RWPE1 (cell line): ENCODE measurements around the gene RNF141.
A peak's percentile ranks its signal among the peaks of the same experiment; 100 is the strongest.

Source experiments
- CTCF ChIA-PET: fragments of 350-600 bp; sonication (Branson Sonifier 250); formaldehyde crosslinking; extraction: SDS; loops from one replicate; lab custom pipeline; 2021; lab: Yijun Ruan, JAX
- POLR2A ChIA-PET: fragments of 400-600 bp; formaldehyde crosslinking; extraction: SDS; loops from one replicate; lab custom pipeline; 2020; ENCODE audit warnings: antibody characterized with exemption; ENCODE audit not compliant: low non-redundant PET; lab: Yijun Ruan, JAX
- DNase-seq: peaks from one replicate; pipeline ENCODE4 v3.0.0; 2012; ENCODE audit warnings: low spot score
- H3K27ac ChIP-seq: fragments of 450-650 bp; 2 replicates; pipeline ENCODE4 v1.5.1; 2017
- TF ChIP-seq, protein P1 (sequence below): fragments of 450-650 bp; conservative IDR thresholded peaks from 2 replicates; pipeline ENCODE4 v1.5.1; 2017; ENCODE audit warnings: low read depth, mild to moderate bottlenecking

RNF141 gene

GRCh38 chr11:10533323-10533722, 7.7 kb downstream of the RNF141 start:
- TF ChIP-seq, protein P1, sequence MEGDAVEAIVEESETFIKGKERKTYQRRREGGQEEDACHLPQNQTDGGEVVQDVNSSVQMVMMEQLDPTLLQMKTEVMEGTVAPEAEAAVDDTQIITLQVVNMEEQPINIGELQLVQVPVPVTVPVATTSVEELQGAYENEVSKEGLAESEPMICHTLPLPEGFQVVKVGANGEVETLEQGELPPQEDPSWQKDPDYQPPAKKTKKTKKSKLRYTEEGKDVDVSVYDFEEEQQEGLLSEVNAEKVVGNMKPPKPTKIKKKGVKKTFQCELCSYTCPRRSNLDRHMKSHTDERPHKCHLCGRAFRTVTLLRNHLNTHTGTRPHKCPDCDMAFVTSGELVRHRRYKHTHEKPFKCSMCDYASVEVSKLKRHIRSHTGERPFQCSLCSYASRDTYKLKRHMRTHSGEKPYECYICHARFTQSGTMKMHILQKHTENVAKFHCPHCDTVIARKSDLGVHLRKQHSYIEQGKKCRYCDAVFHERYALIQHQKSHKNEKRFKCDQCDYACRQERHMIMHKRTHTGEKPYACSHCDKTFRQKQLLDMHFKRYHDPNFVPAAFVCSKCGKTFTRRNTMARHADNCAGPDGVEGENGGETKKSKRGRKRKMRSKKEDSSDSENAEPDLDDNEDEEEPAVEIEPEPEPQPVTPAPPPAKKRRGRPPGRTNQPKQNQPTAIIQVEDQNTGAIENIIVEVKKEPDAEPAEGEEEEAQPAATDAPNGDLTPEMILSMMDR = no peak

GRCh38 chr11:10532526-10532925, 8.5 kb downstream of the RNF141 start:
- no peak overlapping the region for H3K27ac ChIP-seq
- TF ChIP-seq, protein P1 = no peak
- DNase-seq = no peak
- ChIA-PET CTCF (no interaction called here), POLR2A (no interaction called here)

More at GRCh38 chr11:10533323-10533722, 7.7 kb downstream of the RNF141 start:
- no peak overlapping the region for H3K27ac ChIP-seq
- DNase-seq = no peak
- ChIA-PET POLR2A (no interaction called here), CTCF (interaction anchor here (1.5 kb wide), 1 partner anchor 21 kb away, joined by 3 read pairs; no protein-coding TSS in a partner anchor)

DNA sequence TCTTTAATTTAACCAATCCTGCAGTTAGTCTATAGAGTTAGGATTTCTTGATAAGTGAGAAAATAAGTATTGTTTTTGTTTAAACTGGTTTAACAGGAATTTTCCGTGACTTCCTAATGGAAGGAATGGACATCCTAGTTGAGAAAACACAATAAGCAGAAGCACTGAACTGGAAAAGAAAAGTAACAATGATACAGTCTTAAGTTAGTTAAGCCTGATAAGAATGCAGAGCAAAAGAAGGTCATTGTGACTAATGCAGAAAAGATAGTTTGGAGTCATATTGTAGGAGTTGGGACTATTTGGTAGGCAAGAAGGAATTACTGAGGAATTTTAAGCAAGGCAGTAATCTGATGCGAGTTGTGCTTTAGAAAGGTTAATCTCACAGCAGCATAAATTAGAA, 11.7 kb downstream of the RNF141 start:
- no peak for DNase-seq
- no peak overlapping the region for H3K27ac ChIP-seq
- TF ChIP-seq, protein P1 = no peak
- POLR2A ChIA-PET = no interaction called here
- CTCF ChIA-PET = no interaction called here

- H3K27ac ChIP-seq = no peak overlapping the region
- POLR2A ChIA-PET = no interaction called here
- DNase-seq = no peak
- CTCF ChIA-PET = interaction anchor here (0.6 kb wide), 1 partner anchor 13 kb away, joined by 3 read pairs; the partner anchor contains the start of gene RNF141
- TF ChIP-seq, protein P1 = no peak
Measured at GRCh38 chr11:10528121-10528520, 12.9 kb downstream of the RNF141 start.

DNA sequence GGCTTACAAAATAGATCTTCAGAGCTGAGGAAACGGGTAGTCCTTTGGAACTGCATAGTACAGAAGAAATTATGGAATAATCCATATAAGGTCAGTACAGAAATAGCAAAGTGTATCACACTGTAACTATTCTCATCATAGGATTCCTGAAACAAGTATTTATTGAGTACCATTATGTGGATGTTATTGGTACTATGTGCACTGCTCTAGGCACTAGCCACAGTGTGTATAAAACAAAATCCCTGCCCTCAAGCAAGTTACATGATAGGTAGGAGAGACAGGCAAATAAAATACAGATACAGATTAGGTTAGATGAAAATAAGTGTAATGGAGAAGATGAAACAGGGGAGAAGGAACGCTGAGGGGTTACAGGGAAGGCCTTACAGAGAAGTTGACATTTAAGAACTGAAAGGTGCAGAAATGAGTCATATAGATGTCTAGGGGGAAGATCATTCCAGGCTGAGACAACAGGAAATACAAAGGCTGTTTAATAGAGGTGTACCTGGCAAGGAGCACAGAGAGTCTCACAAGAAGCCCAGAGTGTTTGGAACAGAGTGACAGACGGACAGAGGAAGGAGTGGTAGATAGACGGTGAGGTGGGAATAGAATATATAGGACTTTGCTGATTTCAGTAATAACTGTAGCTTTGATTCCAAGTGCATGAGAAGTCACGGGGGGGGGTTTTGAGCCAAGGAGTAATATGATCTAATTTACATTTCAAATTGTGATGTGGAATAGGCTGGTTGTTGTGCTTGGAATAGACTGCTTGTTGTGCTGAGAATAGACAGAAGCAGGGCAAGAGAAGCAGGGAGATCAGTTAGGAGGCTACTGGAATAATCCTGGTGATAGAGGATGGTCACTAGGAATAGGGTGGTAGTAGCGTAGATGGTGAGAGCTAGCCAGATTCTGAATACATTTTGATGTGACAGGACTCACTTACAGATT, 13.7 kb downstream of the RNF141 start:
- peak; percentile 59 for DNase-seq
- H3K27ac ChIP-seq = no peak overlapping the region
- CTCF ChIA-PET = no interaction called here
- TF ChIP-seq, protein P1 = no peak
- POLR2A ChIA-PET = interaction anchor here (0.7 kb wide), 1 partner anchor 1142 kb away, joined by 4 read pairs; no protein-coding TSS in a partner anchor

DNA sequence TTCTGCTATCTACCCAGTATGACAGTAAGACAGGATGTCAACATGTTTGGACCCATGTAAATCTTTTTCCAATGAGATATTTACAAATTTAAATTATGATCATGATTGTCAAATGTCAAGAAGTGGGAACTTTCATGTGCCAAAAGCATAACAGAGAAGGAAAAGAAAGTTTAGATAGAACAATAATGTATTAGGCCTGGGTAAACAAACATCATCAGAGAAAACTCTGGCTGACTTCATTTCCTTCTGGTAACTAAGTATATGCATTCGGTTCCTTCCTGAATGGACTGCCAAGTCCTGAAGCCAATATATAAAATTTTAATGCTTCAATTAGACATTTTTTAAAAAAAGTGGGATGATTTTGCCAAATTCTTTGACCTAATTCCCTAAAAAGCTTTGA, 16.5 kb downstream of the RNF141 start:
- TF ChIP-seq, protein P1 = no peak
- DNase-seq = no peak
- CTCF ChIA-PET = no interaction called here
- H3K27ac ChIP-seq = no peak overlapping the region
- POLR2A ChIA-PET = no interaction called here
